ENCODE measurements around the gene ZBTB44. TPM values are rescaled to one million over a fixed set of nuclear protein-coding genes. Genes with fewer than 3 reads are reported as not detected.

Gene ZBTB44
- total RNA-seq, 1 experiment from 2014 or later: 66.4 TPM

DNA sequence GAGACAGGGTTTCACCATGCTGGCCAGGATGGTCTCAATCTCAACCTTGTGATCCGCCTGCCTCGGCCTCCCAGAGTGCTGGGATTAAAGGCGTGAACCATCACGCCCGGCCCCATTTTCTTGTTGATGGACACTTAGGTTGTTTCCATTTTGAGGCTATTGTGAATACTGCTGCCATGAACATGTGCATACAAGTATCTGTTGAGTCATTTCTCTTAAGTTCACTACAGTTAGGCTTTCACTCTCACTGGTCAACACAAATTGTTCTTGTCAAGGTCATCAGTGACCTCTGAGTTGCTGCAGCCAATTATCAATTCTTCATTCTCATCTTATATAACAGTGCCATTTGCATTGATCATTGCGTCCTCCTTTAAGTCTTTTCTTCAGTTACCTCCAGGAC lies 13.0 kb upstream of the ZBTB44 start:
- no peak overlapping the region for H3K27ac ChIP-seq (ENCODE audit: low read length)
- H3K36me3 ChIP-seq (ENCODE audit: control insufficient read depth, insufficient read depth, low read length): no peaks in the 10 kb centered on the region
- H3K9me3 ChIP-seq (ENCODE audit: control insufficient read depth, insufficient read depth, low read depth, low read length): no peaks in the 10 kb centered on the region; the same call in 1 of the 2 replicates
- no peak for ATAC-seq
- H3K4me3 ChIP-seq (ENCODE audit: low read depth in 2 of 2, low read length in 2 of 2): no peak overlapping the region
- in situ Hi-C loops (cut with HindIII; ENCODE audit: low pct_unique_long_range_greater_than_20kb, low sequenced_read_pairs): no loop called here
- intact Hi-C loops (cut with micrococcal nuclease; ENCODE audit: unreplicated experiment): no loop called here
- ChIA-PET CTCF (no interaction called here), POLR2A (no interaction called here)
- no peaks in the 10 kb centered on the region for H3K4me1 ChIP-seq (ENCODE audit: control insufficient read depth, insufficient read depth, low read length)
- no peaks in the 10 kb centered on the region for H3K27me3 ChIP-seq (ENCODE audit: control insufficient read depth, insufficient read depth, low read length)
- no TSS peak for BruUV-seq (replicated peaks)
- no peak for DNase-seq (ENCODE audit: low read depth, low spot score)
- TF ChIP-seq TCF7L2 (IDR thresholded peaks at IDR 0.05; ENCODE audit: low read depth, low read length) (no peak), SIN3A (IDR thresholded peaks at IDR 0.05; ENCODE audit: borderline replicate concordance, insufficient read depth, low read depth, low read length) (no peak), POLR2AphosphoS5 (IDR thresholded peaks at IDR 0.05; ENCODE audit: low read depth, low read length) (no peak), REST (IDR thresholded peaks at IDR 0.05; ENCODE audit: insufficient read depth in 1 of 2, low read depth in 2 of 2, low read length in 1 of 2) (no peak)
- TF ChIP-seq, protein P1, sequence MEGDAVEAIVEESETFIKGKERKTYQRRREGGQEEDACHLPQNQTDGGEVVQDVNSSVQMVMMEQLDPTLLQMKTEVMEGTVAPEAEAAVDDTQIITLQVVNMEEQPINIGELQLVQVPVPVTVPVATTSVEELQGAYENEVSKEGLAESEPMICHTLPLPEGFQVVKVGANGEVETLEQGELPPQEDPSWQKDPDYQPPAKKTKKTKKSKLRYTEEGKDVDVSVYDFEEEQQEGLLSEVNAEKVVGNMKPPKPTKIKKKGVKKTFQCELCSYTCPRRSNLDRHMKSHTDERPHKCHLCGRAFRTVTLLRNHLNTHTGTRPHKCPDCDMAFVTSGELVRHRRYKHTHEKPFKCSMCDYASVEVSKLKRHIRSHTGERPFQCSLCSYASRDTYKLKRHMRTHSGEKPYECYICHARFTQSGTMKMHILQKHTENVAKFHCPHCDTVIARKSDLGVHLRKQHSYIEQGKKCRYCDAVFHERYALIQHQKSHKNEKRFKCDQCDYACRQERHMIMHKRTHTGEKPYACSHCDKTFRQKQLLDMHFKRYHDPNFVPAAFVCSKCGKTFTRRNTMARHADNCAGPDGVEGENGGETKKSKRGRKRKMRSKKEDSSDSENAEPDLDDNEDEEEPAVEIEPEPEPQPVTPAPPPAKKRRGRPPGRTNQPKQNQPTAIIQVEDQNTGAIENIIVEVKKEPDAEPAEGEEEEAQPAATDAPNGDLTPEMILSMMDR (IDR thresholded peaks at IDR 0.05): no peak

DNA sequence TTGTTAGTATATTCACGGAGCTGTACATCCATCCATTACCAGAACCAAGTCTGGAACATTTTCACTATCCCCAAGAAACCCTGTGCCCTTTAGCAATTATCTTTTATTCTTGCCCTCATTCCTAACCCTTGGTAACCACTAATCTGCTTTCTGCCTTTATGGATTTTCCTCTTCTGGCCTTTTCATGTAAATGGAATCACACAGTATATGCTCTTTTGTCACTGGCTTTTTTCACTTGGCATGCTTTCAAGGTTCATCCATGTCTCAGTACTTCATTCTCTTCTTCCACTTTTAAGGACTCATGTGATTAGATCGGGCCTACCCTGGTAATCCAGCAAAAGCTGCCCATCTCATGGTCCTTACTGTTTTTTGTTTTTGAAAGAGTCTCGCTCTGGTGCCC lies 11.0 kb upstream of the ZBTB44 start:
- ATAC-seq: no peak
- CTCF ChIA-PET: no interaction called here

More for the DNA sequence above, 11.0 kb upstream of the ZBTB44 start:
- DNase-seq (ENCODE audit: low read depth, low spot score): no peak
- Histone ChIP-seq H3K27me3 (ENCODE audit: control insufficient read depth, insufficient read depth, low read length) (no peaks in the 10 kb centered on the region), H3K27ac (ENCODE audit: low read length) (no peak overlapping the region), H3K4me1 (ENCODE audit: control insufficient read depth, insufficient read depth, low read length) (no peaks in the 10 kb centered on the region), H3K9me3 (ENCODE audit: control insufficient read depth, insufficient read depth, low read depth, low read length) (peaks cover 2% of the 10 kb centered on the region; the same call in 1 of the 2 replicates), H3K36me3 (ENCODE audit: control insufficient read depth, insufficient read depth, low read length) (no peaks in the 10 kb centered on the region), H3K4me3 (ENCODE audit: low read depth in 2 of 2, low read length in 2 of 2) (no peak overlapping the region)
- in situ Hi-C loops (cut with HindIII; ENCODE audit: low pct_unique_long_range_greater_than_20kb, low sequenced_read_pairs): no loop called here
- intact Hi-C loops (cut with micrococcal nuclease; ENCODE audit: unreplicated experiment): no loop called here
- POLR2A ChIA-PET: no interaction called here
- TF ChIP-seq POLR2AphosphoS5 (IDR thresholded peaks at IDR 0.05; ENCODE audit: low read depth, low read length) (no peak), SIN3A (IDR thresholded peaks at IDR 0.05; ENCODE audit: borderline replicate concordance, insufficient read depth, low read depth, low read length) (no peak), REST (IDR thresholded peaks at IDR 0.05; ENCODE audit: insufficient read depth in 1 of 2, low read depth in 2 of 2, low read length in 1 of 2) (no peak)
- BruUV-seq (replicated peaks): no TSS peak
